KBM-7 (cell line): ENCODE results near the gene NDUFAF8.

Experiments used
- DNase-seq: peaks from one replicate; pipeline ENCODE4 v3.0.0-alpha.2; 2015
- in situ Hi-C: fragments of 300-500 bp; cut with MboI; formaldehyde crosslinking; loops from 2 replicates; pipeline ENCODE4 v1.14.3; 2020; ENCODE audit warnings: low sequenced_read_pairs, low pct_unique_long_range_greater_than_20kb, mixed read lengths

Gene NDUFAF8

GRCh38 chr17:81282876-81283275, 43.8 kb downstream of the NDUFAF8 start:
- in situ Hi-C loops: no loop called here
- DNase-seq: no peak

GRCh38 chr17:81285179-81285878, 46.2 kb downstream of the NDUFAF8 start:
- in situ Hi-C loops: no loop called here

GRCh38 chr17:81285894-81286293, 46.8 kb downstream of the NDUFAF8 start:
- in situ Hi-C loops: no loop called here

More at GRCh38 chr17:81285179-81285878, 46.2 kb downstream of the NDUFAF8 start:
- DNase-seq: peak; percentile 81

GRCh38 chr17:81286491-81287145, 47.5 kb downstream of the NDUFAF8 start:
- in situ Hi-C loops: no loop called here
- DNase-seq: no peak

More at GRCh38 chr17:81285894-81286293, 46.8 kb downstream of the NDUFAF8 start:
- no peak for DNase-seq

- in situ Hi-C loops: no loop called here
Measured at GRCh38 chr17:81287152-81287551, 48.0 kb downstream of the NDUFAF8 start.

GRCh38 chr17:81287741-81288430, 48.8 kb downstream of the NDUFAF8 start:
- in situ Hi-C loops: no loop called here
- DNase-seq: no peak

More at GRCh38 chr17:81287152-81287551, 48.0 kb downstream of the NDUFAF8 start:
- DNase-seq: no peak

GRCh38 chr17:81288715-81289114, 49.6 kb downstream of the NDUFAF8 start:
- no peak for DNase-seq
- in situ Hi-C loops: no loop called here

- in situ Hi-C loops: no loop called here
- DNase-seq: no peak
Measured at GRCh38 chr17:81289627-81290026, 50.5 kb downstream of the NDUFAF8 start.

GRCh38 chr17:81290230-81290629, 51.1 kb downstream of the NDUFAF8 start:
- in situ Hi-C loops: no loop called here

More at GRCh38 chr17:81290230-81290629, 51.1 kb downstream of the NDUFAF8 start:
- DNase-seq: no peak
